RCC 7860 (cell line): ENCODE data around the gene TAF4.
"Not testable (repeated sequence)": the region's sequence is repeated elsewhere in the genome, so short reads cannot be mapped to it uniquely, and the experiment has no call there.

Experiments
- DNase-seq: peaks from one replicate; pipeline ENCODE4 v3.0.0-alpha.2; 2015; ENCODE audit warnings: low spot score
- FAIRE-seq: peaks from 2 replicates; lab custom pipeline; 2012; peaks lifted over from hg19 to GRCh38; lab: Jason Lieb, UNC

The TAF4 gene

DNA sequence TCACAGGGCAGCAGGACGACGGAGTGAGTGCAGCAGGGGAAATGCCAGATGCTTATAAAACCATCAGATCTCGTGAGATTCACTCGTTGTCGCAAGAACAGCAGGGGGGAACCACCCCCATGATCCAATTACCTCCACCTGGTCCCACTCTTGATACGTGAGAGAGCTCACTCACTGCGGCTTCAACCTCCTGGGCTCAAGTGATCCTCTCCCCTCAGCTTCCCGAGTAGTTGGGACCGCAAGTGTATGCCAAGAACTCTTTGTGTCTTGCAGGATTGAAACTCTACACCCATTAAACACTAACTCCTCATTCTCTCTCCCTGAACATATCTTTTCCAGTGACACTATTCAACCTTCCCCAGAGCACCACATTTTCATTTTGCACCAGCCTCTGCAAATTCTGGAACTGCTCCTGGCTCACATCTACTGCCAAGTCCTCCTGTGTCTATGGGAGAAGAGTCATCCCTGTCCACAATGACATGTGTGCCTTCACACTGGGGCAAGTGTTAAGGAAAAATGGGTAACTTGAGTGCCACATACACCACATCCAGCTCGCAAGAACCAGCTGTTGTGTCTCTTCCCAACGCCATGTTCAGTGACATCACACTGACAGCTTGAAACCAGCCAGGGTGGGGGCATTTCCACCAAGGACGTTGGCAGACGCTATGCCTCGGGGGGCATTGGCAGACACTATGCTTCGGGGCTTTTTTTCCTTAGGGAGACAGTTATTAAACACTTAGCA, 14.7 kb upstream of the TAF4 start:
- DNase-seq (no peak), FAIRE-seq (no peak)

DNA sequence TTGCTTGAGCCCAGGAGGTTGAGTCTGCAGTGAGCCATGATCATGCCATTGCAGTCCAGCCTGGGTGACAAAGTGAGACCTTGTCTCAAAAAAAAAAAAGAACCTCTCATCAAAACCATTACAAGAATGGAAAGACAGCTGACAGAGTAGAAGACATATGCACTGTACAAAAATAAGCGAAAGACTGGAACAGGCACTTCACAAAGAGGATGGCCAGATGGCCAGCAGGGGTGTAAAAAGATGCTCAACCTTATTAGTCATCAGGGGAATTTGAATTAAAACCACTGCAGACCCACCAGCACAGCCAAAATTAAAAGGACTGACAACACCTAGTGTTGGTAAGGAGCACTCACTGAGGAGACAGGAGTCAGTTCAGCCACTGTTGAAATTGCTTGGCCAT, 13.5 kb upstream of the TAF4 start:
- no peak for FAIRE-seq
- no peak for DNase-seq

DNA sequence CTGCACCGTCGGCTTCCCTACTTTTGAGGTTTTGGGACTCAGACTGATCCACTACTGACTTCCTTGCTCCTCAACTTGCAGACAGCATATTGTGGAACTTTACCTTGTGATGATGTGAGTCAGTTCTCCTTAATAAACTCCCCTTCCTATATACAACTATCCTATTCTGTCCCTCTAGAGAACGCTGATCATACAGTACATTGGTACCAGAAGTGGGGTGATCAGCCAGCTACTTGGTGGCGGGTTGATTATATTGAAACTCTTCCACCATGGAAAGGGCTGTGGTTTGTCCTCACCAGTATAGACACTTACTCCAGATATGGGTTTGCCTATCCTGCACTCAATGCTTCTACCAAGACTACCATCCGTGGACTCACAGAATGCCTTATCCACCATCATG, 7.6 kb upstream of the TAF4 start:
- FAIRE-seq (no peak), DNase-seq (no peak)

DNA sequence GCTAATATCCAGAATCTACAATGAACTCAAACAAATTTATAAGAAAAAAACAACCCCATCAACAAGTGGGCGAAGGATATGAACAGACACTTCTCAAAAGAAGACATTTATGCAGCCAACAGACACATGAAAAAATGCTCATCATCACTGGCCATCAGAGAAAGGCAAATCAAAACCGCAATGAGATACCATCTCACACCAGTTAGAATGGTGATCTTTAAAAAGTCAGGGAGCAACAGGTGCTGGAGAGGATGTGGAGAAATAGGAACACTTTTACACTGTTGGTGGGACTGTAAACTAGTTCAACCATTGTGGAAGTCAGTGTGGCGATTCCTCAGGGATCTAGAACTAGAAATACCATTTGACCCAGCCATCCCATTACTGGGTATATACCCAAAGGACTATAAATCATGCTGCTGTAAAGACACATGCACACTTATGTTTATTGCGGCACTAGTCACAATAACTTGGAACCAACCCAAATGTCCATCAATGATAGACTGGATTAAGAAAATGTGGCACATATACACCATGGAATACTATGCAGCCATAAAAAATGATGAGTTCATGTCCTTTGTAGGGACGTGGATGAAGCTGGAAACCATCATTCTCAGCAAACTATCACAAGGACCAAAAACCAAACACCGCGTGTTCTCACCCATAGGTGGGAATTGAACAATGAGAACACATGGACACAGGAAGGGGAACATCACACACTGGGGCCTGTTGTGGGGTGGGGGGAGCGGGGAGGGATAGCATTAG, 6.2 kb upstream of the TAF4 start:
- not testable (repeated sequence) for FAIRE-seq, DNase-seq

DNA sequence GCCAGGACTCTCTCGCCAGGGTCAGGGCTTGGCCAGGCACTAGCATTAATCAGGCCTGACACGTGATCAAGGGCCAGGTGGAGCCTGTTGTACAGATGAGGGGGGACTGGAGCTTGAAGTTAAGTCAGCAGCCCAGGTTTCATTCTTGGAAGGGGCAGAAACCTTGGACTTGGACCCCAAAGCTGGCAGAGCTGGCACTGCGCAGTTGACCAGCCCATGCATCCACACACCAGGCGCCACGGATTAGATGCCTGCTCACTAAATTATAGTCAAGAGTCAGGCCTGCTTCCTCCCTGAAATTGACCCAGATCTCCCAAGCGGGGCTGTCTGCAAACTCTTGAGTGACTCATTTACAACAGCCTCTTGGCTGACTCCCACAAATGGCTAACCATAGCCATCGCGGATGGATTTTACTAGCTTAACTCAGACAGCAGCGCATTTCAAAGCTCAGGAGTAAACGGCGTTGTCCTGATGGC, 4.1 kb upstream of the TAF4 start:
- FAIRE-seq (peak; percentile 39), DNase-seq (peak; percentile 46)

DNA sequence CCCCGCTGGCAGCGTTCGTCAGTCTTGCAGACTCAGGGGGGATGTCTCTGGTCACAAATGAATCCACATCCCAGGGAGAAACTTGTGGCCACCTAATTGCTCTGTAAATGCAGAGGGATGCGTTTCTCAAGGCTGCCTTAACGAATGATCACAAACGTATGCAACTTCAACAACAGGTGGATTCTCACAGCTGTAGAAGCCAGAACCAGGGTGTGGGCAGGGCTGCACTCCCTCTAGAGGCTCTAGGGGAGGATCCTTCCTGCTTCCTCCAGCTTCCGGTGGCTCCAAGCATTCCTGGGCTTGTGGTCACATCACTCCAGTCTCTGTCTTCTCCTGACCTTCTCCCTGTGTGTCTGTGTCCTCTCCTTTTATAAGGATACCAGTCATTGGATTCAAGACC, 3.3 kb upstream of the TAF4 start:
- no peak for DNase-seq
- FAIRE-seq: no peak

DNA sequence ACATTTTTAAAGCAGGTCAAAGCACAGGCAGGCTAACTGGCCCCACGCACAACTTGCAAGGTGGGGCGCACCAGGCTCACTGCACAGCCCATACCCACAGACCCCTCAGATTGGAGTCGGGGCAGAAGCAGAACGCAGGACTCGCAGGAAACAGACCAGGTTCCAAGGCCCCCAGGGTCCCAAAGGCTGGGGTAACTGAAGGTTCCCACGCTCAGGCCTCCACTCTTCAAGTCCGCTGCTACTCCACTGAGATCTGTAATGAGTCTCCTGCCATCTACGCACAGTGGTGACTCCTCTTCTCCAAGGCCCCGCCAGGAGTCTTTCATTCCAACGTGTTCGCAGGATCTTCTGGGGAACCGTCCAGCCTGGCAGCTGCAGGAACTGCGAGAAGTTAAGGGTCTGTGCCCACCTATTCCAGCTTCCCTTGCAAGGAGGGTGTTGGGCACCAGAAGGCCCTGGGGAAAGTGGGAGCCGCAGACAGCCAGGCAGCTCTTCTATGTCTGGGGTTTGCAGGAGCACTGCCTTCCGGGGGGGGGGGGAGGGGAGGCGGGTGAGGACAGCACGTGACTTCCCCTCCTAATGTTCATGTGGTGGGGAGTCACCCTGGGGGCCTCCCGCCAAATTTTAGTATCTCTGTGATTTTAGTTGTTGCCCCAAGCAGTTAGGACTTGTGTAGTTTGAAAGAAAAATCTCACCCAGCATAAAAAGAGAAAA, 2.0 kb upstream of the TAF4 start:
- FAIRE-seq (no peak), DNase-seq (no peak)

DNA sequence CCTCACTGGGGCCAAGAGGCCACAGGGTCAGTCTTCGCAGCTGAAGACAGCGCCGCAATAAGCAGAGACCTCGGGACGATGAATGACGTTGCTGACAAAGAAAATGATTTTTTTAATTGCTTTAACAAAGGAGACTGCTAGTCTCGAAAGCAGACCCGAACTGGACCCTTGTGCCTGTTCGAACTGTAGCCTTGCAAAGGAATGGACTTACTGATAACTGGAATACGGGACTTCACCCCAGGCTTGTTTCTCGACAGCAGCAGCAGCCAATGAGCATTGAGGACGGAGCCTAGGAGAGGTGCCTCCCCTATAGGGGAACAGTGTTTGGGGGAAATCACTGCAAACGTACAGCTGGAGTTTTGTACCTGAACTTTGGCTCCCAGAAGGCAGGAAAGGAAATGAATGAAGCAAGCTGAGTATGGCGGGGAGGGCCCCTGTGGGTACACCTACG, 1.3 kb upstream of the TAF4 start:
- DNase-seq (no peak), FAIRE-seq (no peak)

DNA sequence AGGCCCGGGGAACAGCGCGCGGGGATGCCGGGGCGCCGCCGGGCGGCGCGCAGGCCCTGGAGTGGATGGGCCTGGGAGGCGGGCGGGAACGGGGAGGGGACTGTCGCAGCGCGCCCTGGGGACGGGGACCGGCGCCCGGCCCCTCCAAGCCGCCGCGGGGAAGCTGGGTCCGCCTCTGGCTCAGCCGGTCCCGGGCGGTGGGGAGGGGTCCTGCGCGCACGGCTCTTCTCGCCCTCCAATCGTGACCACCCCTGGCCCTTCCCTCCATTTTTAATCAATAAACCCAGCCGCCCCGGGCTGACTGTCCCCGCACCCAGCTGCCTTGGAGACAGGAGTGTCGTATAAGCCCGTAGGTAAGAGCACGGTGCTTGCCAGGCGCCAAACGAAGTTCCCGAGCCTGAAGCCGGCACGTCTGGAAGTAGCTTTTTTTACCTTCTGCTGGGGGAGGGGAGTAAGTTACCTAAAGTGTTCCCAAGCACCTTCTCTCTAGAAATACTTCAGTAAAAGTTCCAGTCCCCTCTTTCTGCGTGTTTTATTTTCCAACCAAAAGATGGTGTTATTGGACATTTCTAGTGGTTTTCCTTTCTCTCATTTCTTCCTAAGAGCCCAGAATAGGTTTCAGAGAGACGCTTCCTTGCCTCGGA, 780 bp upstream of the TAF4 start:
- DNase-seq (no peak), FAIRE-seq (no peak)

DNA sequence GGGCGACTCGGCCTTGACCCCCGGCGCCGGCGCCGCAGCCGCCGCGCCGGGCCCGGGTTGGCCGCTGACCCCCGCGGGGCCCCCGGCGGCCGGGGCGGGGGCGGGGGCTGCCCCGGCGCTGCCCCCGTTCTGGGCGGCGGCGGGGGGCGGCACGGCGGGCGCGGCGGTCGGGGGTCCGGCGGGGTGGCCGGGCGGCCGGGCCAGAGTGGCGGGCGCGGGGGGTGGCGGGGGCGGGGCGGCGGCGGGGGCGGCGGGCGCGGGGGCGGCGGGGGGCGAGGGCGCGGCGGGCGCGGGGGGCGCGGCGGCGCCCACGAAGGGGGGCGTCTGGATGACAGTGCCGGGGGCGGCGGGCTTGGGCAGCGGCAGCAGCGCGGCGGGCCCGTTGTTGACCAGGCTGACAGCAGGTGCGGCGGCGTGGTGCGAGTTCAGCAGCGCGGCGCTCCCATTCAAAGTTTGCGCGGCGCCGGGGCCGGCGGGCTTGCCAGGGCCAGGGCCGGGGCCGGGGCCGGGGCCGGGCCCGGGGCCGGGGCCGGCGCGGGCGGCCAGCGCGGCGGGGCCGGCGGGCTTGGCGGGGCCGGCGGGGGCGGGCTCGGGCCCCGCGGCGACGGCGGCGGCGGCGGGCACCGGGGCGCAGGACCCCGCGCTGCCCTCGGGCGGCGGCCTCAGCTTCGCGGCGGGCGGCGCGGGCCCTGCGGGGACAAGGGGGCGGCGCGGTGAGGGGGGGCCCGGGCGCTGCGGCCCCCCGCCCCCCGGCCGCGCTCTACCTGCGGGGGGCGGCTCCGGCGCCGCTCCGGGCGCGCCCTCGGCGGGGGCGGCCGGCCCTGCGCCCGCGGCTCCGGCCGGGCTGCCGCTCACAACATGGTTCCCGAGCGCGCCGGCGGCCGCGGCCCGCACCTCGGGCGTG, 659 bp downstream of the TAF4 start:
- DNase-seq (no peak), FAIRE-seq (no peak)

DNA sequence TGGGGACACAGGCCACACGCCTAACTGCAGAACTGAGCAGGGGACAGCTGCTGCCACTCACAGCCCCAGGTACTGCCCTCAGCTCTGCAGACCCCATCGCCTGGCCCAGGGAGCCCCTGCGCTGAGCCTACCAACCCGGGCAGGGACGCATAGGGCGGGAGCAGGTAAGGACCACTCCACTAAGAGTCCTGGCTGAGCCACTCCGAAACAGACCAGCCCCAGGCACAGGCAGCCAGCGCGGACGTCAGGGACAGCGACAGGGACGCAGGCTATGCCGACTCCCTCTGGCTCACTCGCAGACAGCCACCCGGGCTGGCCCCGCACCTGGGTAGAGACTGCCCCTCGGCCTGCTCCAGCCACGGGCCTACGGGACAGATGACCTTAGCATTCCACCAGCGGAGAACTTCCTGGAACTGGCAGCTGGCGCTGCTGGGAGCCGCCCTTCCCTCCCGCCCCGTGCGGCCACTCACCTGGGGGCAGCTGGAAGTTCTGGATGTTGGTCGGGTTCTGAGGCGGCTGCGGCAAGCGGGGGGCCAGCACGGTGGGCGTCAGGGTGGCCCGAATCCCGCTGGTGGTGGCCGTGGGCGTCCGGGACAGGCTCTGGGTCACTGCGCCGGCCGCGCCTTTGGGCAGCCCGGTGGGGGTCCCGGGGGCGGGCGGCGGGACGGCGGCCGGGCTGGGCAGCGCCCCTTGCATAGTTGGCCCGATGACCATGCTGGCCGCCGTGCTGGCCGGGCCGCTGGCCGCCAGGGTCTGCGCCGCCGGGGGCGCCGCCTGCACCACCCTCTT, 1.5 kb downstream of the TAF4 start:
- DNase-seq (no peak), FAIRE-seq (no peak)

DNA sequence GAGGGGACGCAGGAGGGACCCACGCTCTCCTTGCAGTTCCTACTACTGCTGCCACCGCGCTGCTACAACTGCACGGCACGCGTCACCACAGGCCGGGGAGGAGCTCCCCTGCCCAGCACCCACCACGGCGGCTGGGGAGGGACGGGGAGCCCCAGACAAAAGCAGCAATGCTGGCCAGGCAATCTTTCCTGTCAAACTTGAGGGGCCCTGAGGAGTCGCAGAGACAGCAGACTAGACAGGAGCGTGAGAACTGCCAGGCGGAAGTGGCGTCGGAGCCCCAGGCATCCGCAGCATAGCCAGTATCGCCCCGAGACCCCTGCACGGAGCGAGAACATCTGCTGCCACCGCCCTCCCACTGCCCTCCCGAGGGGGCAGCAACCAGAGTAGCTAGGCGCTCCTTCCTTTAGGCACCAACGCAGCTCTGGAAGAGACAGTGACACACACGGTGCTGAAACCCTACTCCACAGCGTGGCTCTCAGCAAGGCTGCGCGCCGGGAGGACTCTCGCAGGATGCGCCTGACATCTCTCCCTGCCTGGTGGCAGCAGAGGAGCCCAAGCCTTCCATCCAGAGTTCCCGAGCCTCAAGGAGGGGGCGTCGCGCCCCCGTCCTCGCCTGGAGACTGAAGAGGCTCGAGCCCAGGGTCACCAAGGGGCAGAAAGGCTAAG, 2.2 kb downstream of the TAF4 start:
- DNase-seq: no peak

DNA sequence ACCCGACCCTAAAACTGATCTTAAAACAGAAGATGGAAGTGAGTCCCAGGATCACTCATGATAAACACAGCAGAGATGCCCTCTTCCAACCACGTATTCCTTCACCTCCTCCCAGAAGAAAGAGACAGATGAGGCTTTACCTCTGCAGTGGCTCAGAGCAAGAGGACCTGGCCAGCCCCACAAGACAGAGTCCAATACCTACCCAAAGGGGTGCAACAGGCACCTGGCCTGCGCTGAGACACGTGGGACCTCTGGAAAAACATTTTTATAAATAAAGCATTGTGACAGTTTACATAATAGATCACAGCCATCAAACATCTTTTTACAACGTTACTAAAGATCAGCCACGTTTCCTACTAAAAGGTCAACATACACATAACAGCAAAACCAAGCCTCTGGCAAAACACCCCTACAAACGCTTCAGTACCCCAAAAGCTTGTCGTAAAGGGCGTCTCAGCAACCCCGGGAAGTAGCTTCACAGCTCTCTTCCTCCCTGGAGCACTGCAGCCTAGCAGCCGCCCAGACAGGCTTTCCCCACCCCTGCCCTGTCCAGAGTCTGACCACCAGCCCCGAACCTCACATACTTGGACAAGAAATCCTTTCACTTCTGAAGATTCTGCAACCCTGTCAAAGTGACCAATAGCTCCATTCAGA, 2.9 kb downstream of the TAF4 start:
- FAIRE-seq (no peak), DNase-seq (no peak)

More for the DNA sequence above, 2.2 kb downstream of the TAF4 start:
- no peak for FAIRE-seq

DNA sequence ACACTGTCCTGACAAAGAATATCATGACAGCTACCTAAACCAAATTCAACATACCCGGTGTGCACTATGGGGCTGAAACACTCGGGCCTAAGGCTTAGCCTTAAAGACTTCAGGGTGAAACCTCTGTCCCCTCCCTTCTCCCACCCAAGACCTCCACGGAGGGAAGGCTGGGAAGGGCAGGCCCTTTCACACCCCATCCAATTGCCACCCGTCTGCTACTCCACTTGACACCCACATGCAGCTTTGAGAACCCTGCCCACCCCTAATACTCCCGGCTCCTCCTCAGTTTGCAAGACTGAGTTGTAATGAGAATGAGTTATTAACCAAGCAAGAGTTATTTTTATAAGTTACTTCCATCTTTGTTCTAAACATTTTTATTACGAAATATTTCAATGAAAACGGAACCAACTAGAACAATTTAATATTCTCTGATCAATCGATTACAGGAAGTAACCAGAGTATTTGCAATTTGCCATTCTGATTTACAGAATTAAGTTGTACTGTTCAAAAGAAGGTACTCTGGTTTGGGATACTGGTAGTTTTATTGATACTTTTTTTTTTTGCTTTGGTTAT, 3.7 kb downstream of the TAF4 start:
- FAIRE-seq: no peak

DNA sequence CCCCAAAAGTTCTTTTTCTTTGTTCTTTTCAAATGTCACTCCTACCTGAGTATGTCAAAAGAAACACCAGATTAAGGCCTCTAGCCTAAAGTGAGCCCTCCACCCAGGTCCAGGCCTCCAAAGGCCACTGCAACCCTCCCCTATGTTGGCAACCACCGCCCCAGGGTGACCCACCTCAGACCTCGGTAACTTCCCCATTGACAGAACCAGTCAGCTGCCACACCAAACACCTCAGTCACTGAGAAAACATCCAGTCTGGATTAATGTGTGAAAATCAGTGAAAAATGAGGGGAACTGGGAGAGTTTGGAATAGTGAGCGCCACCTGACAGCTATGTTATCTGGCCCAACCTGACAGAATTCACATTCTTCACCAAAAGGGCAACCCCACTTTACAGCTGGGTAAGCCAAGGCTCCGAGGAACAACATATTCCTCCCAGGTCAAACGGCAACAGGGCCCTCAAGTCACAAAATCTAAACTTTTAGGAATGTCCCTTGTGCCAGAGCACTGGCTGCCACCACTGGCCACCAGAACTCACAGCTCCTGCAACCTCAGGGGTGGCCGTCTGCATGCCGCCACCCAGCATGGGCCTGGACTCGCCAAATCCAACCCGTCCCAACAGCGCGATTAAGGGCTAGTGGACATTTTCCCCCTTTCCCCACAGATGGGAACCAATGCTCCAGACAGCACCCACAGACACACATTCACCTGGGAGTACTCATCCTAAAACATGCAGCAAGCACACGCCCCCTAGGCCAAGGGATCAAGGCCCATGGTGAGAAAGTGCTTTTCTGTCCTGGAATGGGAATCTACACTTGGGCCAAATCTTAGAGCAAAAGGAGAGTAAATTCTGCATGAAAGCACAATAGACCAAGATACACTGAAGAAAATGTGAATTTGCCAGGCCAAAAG, 4.8 kb downstream of the TAF4 start:
- DNase-seq: no peak
- FAIRE-seq: no peak

More for the DNA sequence above, 3.7 kb downstream of the TAF4 start:
- DNase-seq: no peak

DNA sequence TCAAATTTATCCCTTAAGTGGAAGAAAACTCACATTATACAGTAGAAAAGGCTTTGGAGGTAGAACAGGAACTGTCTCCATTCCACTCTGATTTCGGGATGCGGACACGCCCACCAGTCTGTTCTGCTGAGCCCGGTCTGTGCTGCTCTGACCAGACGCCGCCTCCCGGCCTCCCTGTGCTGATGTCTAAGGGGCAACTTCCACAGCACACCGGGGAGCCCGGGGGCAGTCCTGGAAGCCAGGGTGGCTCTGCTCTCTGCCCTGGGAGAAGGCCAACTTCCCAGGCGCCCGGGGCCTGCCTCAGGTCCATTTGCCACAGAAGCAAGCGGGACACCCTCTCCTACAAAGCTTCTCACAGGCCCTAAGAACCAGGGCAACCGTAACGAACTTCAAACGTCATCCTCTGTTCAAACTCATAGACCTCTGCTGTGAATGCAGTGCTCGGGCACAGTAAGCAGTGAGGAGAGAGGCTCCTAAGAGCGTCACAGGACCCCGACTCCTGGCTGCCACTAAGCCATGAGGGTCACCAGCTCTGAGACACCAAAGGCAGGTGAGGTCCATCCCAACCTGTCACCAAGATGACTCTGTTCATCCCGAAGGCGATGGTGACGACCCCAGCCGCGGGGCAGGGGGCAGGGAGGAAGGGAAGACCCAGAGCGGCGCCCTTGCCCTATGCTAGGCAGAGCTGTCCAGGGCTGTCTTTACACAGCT, 5.6 kb downstream of the TAF4 start:
- DNase-seq (no peak), FAIRE-seq (no peak)
